Activated CD4-positive, CD25-positive, alpha-beta regulatory T cell (primary cell): ENCODE measurements around the gene GPR160.
"Not testable (repeated sequence)": the region's sequence is repeated elsewhere in the genome, so short reads cannot be mapped to it uniquely, and the experiment has no call there.

Experiments used
- DNase-seq, 4 experiments: peaks; one replicate each; lab custom pipeline; 2025; lab: John Stamatoyannopoulos, UW

The GPR160 gene

DNA sequence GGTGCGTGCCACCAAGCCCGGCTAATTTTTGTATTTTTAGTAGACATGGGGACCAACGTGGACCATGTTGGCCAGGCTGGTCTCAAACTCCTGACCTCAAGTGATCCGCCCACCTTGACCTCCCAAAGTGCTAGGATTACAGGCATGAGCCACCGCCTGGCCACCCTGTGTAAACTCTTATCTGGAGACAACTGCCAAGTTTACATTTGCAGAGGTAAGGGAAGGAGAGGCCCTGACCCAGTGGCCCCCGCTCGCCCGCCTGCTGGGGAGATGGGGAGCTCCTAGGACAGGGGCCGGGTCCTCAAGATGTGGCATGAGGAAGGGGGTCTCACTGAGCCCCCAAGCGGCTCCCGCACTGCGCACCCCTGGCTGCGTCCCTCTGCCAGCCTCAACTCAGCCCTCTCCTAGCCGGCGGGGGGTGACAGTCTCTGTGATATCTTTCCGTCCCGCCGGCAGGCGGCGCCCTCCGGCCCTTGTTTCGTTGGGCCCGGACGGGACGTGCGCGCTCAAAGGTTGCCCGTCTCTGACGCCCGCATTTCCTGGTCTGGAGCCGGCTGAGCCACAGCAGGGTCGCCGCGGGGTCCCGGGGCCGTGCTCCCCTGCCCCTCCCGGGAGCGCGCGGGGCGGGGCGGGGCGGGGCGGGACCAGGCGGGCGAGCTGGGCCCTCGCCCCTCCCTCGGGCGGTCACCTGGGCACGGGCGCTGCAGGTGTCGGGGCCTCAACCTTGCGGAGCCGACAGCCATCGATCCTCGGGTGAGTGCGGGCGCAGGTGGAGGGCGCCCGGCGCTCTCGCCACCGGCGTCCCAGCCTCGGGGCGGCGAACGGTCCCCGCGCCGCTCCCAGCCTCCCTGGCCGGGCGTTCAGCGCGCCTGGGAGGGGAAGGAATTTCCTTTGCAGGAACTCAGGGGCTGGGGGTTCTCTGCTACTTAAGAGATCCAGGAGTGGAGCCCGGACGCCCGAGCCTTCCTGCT lies at the start of gene GPR160:
GPR160 (plus strand) TSS at position 533 of the 971 bp plus-strand sequence. CDS start 45,978 bp downstream, outside the sequence.
- DNase-seq: peak; percentile 58 to 68 (median 62)

DNA sequence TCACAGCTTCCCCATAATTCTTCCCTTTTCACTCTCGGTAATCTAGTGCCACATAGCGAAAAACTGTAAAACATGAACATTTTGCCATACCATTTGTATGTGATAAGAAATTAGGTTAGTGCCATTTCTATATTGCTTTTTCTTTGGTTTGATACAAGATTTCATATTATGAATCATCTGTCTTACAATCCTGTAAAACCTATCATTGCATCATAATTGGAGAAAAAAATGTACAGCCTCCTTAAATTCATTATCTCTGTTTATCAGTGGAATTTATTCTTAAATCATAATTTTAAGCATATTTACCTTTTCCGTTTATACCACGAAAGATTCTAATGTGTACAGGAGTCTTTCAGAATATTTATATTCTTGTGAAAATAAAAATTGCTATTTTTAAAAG lies 47.4 kb upstream of the GPR160 start:
- DNase-seq: no peak

DNA sequence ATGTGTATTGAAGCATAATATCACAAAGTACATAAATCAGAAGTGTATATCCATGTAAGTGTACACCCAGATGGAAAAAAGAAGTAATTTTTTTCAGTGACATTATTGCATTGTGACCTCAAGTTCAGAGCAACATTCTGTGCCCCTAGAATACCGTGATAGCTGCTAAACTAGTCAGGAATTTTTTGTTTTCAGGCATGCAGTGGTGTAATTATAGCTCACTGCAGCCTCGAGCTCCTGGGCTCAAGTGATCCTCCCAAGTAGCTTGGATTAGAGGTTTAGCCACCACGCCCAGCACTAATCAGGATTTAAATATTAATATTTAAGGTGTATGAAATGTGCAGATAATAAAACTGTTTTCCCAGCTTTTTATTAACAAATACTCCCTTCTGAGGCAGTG lies 45.6 kb upstream of the GPR160 start:
- DNase-seq: no peak

DNA sequence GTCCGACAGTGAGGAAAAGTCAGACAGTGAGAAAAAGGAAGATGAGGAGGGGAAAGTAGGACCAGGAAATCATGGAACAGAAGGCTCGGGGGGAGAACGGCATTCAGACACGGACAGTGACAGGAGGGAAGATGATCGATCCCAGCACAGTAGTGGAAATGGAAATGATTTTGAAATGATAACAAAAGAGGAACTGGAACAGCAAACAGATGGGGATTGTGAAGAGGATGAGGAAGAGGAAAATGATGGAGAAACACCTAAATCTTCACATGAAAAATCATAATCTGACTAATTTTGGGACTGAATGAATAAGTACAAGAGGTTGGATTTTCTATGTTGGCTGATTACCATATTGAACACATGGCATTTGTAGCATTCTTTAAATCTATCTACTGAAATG lies 45.0 kb upstream of the GPR160 start:
- DNase-seq: no peak

GRCh38 chr3:169993761-169994160 lies 44.0 kb upstream of the GPR160 start:
- no peak for DNase-seq

DNA sequence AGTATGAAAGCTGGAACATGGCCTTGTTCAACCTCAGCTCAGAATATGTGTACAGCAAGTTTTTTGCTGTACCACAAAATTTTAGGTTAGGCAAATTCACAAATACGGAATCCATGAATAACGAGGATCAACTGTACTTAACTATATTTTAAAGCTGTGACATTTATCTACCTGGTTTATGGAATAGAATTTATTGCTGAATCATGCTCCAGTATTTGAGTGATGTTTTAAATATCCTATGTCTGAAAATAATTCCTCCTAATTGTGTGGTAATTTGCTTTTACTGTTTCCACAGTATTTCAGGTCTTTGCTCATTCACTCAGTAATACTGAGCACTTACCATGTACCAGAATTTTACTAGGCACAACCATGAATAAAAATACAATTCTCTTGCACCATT lies 41.7 kb upstream of the GPR160 start:
- DNase-seq: no peak

- DNase-seq: no peak
Measured at GRCh38 chr3:169998668-169999131, 39.1 kb upstream of the GPR160 start.

GRCh38 chr3:169999433-169999832 lies 38.4 kb upstream of the GPR160 start:
- DNase-seq: no peak

DNA sequence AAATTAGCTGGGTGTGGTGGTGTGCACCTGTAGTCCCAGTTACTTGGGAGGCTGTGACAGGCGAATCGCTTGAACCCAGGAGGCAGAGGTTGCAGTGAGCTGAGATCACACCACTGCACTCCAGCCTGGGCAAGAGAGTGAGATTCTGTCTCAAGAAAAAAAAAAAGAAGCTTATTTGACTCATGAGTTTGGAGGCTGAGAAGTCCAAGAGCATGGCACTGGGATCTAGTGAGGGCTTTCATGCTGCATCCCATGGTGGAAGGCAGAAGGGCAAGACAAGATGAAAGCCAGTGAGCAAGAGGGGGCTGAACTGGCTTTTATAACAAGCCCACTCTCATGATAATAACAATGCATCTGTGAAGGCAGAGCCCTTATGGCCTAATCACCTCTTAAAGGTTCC lies 37.7 kb upstream of the GPR160 start:
- DNase-seq: no peak

DNA sequence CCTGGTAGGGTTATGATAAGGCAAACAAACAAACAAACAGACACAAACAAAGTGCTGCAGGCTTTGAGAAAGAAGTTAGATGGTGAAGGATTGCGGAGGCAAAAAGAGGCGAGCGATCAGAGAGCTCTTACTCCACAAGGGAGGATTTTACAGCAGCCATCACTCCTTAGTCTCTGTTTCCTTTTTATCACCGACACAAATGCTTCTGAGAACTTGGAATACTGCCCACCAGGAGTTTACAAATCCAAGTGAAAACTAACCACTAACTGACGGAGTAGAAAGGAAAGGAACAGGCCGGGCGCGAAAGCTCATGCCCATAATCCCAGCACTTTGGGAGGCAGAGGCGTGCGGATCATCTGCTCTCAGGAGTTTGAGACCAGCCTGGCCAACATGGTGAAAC lies 35.6 kb upstream of the GPR160 start:
- no peak for DNase-seq

- DNase-seq: no peak
Measured at GRCh38 chr3:170002879-170003278, 34.9 kb upstream of the GPR160 start.

- DNase-seq: no peak
Measured at GRCh38 chr3:170003881-170004356, 33.9 kb upstream of the GPR160 start.

GRCh38 chr3:170007031-170007663 lies 30.6 kb upstream of the GPR160 start:
- DNase-seq: no peak

DNA sequence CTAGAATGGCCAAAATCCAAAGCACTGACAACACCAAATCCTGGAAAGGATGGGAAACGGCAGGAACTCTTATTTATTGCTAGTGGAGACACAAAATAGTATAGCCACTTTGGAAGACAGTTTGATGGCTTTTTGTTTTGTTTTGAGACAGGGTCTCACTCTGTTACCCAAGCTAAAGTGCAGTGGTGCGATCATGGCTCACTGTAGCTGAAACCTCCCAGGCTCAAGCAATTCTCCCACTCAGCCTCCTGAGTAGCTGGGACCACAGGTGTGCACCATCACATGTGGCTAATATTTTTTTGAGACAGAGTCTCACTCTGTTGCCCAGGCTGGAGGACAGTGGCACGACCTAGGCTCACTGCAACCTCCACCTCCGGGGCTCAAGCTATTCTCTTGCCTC lies 27.3 kb upstream of the GPR160 start:
- no peak for DNase-seq

GRCh38 chr3:170012683-170013400 lies 25.0 kb upstream of the GPR160 start:
- no peak for DNase-seq

- no peak for DNase-seq
Measured at GRCh38 chr3:170016057-170016456, 21.7 kb upstream of the GPR160 start.

DNA sequence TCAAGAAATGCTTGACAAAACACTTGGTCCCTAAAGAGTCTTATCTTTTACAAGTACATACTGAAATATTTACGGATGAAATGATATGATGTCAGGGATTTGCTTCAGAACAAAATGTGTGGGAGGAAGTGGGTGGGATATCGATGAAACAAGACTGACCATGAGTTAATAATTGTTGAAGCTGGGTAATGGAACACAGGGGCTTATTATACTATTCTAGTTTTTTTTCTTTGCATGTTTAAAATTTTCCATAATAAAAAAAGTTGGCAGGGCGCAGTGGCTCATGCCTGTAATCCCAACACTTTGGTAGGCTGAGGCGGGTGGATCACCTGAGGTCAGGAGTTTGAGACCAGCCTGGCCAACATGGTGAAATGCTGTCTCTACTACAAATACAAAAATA lies 18.5 kb upstream of the GPR160 start:
- not testable (repeated sequence) for DNase-seq

DNA sequence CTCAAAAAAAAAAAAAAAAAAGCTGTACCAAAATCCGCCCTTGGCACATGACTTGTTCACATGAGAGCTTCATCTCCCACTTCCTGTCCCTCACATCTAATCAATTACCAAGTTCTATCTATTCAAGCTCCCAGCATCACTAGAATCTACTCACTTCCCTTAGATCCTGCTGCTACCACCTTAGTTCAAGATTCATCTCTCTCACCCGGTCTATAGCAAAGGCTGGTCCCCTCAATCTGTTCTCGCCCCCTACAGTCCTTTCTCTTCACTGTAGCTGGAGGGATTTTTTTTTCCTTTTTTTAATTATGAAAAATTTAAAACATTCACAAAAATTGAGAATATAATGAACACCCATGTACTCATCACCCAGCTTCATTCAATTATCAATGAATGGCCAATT lies 16.7 kb upstream of the GPR160 start:
- DNase-seq: no peak

DNA sequence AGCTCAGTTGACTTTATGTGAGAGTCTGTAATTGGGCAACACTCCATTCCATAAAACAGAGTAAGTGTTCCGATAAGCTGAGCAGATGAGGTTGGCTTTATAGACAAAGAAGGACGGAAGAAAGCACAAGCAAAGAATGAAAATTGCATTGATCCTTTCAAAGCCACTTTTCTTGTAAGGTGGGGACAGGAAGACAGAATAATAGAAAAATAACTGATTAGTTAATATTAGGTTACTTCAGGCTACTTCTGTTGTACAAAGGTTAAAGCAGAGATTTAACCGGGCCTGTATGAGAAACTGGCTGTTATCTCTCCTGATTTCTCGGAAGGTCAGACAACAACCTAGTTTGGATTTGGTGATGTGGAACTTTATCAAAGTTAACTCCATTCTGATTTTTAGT lies 15.5 kb upstream of the GPR160 start:
- DNase-seq: no peak

DNA sequence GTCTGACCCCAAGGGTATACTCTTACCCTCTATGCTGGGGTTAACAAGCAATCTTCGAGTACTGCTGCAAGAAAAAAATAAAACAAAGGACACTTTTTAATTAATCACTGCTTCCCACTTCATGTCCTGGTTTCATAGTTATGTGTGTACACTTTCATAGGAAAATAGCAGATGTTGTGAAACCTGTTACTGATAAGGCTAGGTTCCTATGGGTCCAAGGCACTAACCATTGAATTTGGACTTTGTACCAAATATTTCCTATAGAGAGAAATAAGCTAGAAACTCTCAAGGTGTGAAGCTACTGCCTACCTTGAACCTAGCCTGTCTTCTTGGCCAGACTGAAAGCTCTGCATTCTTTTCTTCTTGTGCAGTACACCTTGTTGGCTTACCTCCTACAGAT lies 14.6 kb upstream of the GPR160 start:
- no peak for DNase-seq

- DNase-seq: no peak
Measured at GRCh38 chr3:170024581-170024980, 13.2 kb upstream of the GPR160 start.
